Activated T-cell treated with anti-CD3 and anti-CD28 coated beads for 1 hour (primary cell): ENCODE results near the gene PTPN11.

Source experiments
- DNase-seq: peaks from one replicate; pipeline ENCODE4 v3.0.0-alpha.2; 2020; ENCODE audit warnings: low read depth

Gene PTPN11

GRCh38 chr12:112543751-112544150 lies 125.0 kb downstream of the PTPN11 start:
- DNase-seq = no peak

GRCh38 chr12:112546339-112546738 lies 127.6 kb downstream of the PTPN11 start:
- no peak for DNase-seq

GRCh38 chr12:112546996-112547395 lies 128.2 kb downstream of the PTPN11 start:
- no peak for DNase-seq

- DNase-seq = no peak
Observed at GRCh38 chr12:112549031-112549430, 130.3 kb downstream of the PTPN11 start.

GRCh38 chr12:112551681-112552080 lies 132.9 kb downstream of the PTPN11 start:
- no peak for DNase-seq

- DNase-seq = no peak
Observed at GRCh38 chr12:112555621-112556233, 137.0 kb downstream of the PTPN11 start.

- no peak for DNase-seq
Observed at GRCh38 chr12:112557951-112558630, 139.3 kb downstream of the PTPN11 start.
